Germinal center (tissue), 1 donor: ENCODE measurements around the gene BLOC1S2.
"Not testable (repeated sequence)": the region's sequence is repeated elsewhere in the genome, so short reads cannot be mapped to it uniquely, and the experiment has no call there.

Experiments used
- DNase-seq: peaks from one replicate; pipeline ENCODE4 v3.0.0; 2012; ENCODE audit warnings: mixed read lengths, low spot score

The BLOC1S2 gene

DNA sequence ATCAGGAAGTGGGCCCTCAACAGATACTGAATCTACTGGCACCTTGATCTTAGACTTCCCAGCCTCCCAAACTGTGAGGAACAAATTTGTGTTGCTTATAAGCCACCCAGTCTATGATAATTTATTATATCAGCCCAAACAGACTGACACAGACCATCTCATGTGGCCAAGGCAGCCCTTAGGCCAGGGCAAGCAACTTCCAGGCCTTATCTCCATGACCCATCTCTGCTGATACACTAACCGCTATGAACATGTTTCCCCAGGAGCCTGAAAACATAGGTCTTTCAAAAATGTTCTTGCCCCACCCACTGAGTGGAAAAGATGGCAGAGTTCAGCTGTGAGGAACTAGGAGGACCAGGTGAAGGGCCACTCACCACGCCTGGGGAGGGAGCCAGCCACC is 3.2 kb upstream of the BLOC1S2 start:
- no peak for DNase-seq

DNA sequence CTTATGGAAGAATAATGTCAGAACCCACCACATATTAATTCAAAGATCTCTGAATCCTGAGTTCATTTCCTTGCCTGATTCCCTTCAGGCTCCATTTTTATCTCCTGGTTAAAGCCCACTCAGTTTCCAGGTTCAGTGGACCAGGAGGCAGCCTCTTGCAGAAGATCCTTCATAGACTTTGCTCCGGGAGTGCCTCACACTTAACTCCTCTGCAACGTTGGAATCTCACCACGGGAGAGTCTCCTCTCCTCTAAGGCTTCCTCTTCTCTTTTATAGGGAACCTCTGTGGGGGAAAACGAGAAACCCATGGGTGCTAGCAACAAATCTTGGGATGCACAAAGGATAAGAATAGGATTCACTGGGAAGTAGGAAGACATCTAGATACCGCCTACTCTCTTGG is 1.7 kb upstream of the BLOC1S2 start:
- DNase-seq: no peak

- no peak for DNase-seq
Measured at GRCh38 chr10:100287756-100288155, 1.3 kb upstream of the BLOC1S2 start.

- DNase-seq: not testable (repeated sequence)
Measured at GRCh38 chr10:100285326-100285725, 1.2 kb downstream of the BLOC1S2 start.

GRCh38 chr10:100282907-100283306 is 3.6 kb downstream of the BLOC1S2 start:
- peak; percentile 16 for DNase-seq

DNA sequence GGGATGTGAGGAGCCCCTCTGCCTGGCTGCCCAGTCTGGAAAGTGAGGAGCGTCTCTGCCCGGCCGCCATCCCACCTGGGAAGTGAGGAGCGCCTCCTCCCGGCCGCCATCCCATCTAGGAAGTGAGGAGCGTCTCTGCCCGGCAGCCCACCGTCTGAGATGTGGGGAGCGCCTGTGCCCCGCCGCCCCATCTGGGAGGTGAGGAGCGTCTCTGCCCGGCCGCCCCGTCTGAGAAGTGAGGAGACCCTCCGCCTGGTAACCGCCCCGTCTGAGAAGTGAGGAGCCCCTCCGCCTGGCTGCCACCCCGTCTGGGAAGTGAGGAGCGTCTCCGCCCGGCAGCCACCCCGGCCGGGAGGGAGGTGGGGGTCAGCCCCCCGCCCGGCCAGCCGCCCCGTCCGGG is 9.5 kb downstream of the BLOC1S2 start:
- not testable (repeated sequence) for DNase-seq

DNA sequence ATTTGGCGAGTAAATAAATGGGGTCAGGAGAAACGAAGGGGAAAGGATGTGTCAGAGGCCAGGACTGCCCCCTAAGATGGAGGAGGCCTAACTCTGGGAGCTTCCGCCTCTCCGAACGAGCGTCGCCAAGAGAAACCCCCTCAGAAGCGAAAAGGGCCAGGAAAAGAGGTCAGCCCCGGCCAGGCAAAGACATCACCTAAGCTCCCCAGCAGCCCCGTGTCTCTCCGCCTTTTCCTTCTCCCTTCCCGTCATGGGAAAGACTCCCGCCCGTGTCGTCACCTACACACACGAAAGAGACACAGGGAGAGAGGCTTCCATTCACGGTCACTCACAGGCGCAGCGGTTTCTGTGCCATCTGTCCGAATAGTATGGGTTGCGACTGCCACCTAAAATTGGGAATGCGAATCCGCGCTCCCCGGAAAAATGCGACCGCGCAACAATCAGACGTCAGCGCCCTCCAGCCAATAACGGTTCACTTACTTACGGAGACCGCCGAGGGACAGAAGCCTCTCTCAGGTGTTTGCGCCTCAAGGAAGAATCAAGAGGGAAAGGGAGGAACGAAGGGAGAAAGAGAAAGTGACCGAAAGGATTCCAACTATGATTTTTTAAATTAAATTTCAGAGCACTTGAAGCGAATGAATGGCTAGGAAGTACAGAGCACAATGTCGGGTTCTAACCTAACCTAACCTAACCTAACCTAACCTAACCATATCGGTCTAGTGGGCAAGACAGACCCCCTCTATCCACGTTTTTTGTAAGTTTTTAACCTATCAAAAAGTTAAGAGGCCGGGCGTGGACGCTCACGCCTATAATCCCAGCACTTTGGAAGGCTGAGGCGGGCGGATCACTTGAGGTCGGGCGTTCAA is 19.0 kb downstream of the BLOC1S2 start, which contains the start of gene CWF19L1:
Gene CWF19L1 (minus strand): TSS at position 400 of the 866 bp plus-strand sequence. CDS start 45 bp downstream, at position 355.
- DNase-seq: peak; percentile 55

- no peak for DNase-seq
Measured at GRCh38 chr10:100265821-100266485, 20.5 kb downstream of the BLOC1S2 start.

DNA sequence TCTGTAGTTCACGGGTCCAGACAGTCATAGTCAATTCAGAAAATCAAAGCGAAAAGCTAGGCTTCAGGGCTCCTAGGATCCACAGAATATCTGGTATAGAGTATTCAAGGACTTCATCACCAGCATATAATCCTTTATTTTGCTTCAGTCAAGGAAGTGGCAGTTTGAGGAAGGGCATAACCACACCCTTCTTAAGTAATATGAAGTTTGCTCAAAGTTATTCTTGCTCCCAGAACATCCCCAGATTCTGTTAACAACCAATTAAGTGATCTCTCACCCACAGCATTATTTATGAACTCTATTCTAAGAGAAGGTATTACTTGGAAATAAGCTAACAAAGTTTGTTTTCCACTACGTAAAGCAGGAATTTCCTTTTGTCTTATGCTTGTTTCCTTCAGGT is 32.3 kb downstream of the BLOC1S2 start:
- DNase-seq: no peak

DNA sequence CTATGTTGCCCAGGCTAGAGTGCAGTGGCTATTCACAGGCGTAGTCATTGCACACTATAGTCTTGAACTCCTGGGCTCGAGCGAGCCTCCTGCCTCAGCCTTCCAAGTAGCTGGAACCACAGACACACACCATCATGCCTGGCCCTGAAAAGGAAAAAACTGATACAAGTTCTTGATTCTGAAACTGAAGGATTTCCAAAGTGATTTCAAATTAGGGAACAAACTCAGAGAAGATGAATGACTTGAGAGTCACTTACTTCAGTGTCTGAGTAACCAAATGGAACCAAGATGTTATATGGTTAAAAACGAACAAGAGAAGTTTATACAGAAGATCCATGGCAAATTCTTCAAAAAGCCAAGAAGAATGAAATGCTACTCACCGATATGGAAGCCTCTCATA is 33.4 kb downstream of the BLOC1S2 start:
- DNase-seq: no peak

- DNase-seq: no peak
Measured at GRCh38 chr10:100248820-100249219, 37.7 kb downstream of the BLOC1S2 start.

DNA sequence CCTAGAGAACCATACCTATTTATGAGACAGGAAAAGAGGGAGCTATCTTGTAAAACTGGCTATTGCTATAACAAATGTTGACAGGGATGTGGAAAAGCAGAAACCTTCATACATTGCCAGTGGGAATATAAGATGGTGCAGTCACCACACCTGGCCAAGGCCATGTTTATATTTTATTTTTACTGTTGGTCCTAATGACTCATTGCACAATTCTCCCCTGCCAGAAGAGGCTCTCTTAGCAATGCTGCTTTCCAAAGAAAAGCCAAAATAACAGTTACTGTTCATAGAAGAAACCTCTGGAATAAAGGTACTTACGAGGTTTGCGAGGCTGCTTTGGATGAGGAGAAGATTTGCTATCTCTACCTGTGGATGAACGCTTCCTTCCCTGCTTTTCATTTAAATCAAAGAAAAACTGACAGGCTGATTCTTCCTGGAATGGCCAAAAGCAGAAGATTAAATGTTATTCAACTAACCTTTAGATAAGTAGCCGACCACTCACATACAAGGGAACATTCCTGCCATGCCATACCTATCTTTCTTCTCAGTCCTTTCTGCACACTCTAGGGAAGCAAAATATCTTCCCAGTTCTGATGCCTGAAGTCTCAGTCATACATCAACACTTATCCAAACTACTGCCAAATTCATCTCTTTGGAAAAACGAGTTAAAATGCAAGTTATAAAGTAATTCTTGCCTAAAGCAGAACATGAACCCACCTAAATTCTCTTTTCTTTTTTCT is 40.8 kb downstream of the BLOC1S2 start:
- DNase-seq: no peak

DNA sequence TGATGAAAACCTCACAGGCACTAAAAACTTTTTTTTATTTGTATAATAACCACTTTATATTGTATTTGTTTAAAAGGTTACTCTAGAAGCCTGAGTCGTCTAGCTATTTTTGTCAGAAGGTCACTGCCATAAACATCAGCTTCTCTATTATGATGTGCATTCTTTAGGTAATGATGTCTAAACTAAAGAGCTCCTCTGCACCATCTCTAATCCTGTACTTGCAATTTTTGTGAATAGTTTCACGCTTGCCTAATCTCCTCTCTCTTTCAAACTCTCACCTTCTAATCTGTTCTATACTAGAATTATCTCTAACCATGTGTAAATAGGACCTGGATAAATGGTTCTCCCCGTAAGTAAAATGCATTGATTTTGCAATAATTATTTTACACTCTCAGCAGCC is 46.6 kb downstream of the BLOC1S2 start:
- DNase-seq: no peak

- no peak for DNase-seq
Measured at GRCh38 chr10:100238429-100238828, 48.1 kb downstream of the BLOC1S2 start.

DNA sequence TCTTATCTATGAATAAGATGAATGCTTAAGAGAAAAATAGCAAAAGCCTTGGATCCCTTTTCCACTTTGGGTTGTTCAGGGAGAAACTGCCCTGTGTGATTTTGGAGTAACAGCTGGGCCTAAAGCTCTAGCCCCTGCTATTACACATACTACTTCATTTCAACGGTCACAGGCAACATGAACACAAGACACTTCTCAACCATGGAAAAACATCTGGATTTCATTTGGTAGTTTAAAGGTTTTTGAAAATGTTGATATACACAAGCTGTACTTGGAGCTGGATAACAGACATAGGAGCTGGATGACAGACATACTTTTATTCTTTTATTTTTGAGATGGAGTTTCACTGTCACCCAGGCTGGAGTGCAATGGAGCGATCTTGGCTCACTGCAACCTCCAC is 54.4 kb downstream of the BLOC1S2 start:
- DNase-seq: no peak

GRCh38 chr10:100229819-100230422 is 56.6 kb downstream of the BLOC1S2 start:
- DNase-seq: no peak

DNA sequence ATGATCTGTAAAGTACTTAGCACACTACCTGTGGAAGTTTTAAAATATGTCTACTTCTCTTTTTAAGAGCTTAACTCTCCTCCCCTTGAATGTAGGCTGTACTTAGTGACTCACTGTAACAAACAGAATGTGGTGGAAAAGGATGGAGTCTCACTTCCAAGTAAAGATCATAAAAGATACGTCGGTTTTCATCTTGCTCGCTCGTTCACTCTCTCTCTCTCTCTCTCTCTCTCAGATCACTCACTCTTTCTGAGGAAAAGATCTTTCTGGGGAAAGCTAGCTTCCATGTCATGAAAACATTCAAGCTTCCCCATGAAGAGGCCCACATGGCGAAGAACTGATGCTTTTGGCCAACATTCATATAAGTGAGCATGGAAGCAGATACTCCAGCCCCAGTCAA is 62.6 kb downstream of the BLOC1S2 start:
- DNase-seq: no peak
